SK-N-SH (cell line): ENCODE measurements around the gene MAP3K13.

ENCODE experiments used
- EP300 ChIP-seq, 2 experiments: IDR thresholded peaks; 2 replicates each; pipeline versions ENCODE4 v1.4.0 to v1.6.1; 2012; ENCODE audit warnings: borderline replicate concordance in 1 of 2, low read depth in 1 of 2, low read length in 1 of 2
- FOXJ3 ChIP-seq: sonication (generic); formaldehyde crosslinking; IDR thresholded peaks from 2 replicates; pipeline ENCODE4 v1.5.1; 2020; ENCODE audit warnings: mild to moderate bottlenecking, missing genetic modification reagents
- RAD21 ChIP-seq: IDR thresholded peaks from 2 replicates; pipeline ENCODE4 v1.6.1; 2012; ENCODE audit warnings: mild to moderate bottlenecking, low read length
- TAF1 ChIP-seq: IDR thresholded peaks from 2 replicates; pipeline ENCODE4 v1.6.1; 2012; ENCODE audit warnings: low read depth, mild to moderate bottlenecking, low read length, moderate library complexity, borderline replicate concordance
- TF ChIP-seq, protein P1 (sequence below): IDR thresholded peaks from 2 replicates; pipeline ENCODE4 v1.4.0; 2012; ENCODE audit warnings: low read depth, borderline replicate concordance
- TF ChIP-seq, protein P2 (sequence below): fragments of 150-350 bp; IDR thresholded peaks from 2 replicates; pipeline ENCODE4 v1.6.1; 2017; ENCODE audit warnings: antibody characterized with exemption, low read length, low read depth, borderline replicate concordance
- TF ChIP-seq, protein P3 (sequence below): fragments of 200-600 bp; sonication (generic); IDR thresholded peaks from 2 replicates; pipeline ENCODE4 v1.6.1; 2017; ENCODE audit warnings: antibody characterized with exemption, mild to moderate bottlenecking, moderate library complexity

DNA sequence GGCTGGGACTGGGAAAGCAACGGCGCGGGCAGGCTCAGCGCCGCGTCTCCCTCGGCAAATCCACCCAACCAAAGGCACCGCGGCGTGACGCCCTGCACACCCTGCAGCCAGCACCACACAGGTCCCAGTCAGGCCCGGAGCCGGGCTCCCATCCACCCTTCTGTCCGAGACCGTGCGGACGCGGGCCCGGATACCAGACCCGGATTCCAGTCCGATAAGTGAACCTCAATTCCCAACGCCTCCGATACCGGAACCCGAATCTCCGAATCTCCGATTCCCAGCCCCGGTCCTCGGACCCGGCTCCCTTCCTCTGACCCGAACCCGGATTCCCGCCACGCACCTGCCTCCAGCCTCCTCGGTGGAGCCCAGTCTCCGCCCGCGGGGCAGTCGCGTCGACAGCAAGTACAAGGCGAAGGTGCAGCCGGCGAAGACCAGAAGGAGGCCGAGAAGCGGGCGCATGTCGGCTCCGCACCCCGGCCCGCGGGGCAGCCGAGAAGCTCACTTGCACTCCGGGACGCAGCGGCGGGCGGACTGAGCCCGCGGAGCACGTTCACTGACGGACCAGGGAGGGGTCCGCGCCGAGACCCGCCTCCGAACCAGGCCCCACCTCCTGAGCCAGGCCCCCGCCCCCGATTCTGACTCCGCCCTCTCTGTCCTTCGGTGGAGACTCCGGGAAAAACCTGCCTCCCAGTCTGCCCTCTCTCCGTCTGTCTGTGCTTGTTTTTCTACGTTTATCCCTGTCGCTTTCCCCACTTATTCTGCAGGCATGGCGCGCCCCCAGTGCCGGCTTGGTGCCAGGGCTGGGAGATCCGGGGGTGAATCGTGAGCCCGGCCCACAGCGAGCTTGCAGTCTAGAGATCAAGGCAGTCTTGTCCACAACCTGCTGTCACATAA is 135.8 kb downstream of the MAP3K13 start, which contains the start of gene TMEM41A:
- TF ChIP-seq EP300 (IDR thresholded peaks at IDR 0.05; ENCODE audit: borderline replicate concordance in 1 of 2, low read depth in 1 of 2, low read length in 1 of 2) (no peak; a peak in 1 of 4 replicates), FOXJ3 (no peak; the same call in 1 of the 2 replicates), TAF1 (peak; percentile 97), RAD21 (peak; percentile 17)
- TF ChIP-seq, protein P1, sequence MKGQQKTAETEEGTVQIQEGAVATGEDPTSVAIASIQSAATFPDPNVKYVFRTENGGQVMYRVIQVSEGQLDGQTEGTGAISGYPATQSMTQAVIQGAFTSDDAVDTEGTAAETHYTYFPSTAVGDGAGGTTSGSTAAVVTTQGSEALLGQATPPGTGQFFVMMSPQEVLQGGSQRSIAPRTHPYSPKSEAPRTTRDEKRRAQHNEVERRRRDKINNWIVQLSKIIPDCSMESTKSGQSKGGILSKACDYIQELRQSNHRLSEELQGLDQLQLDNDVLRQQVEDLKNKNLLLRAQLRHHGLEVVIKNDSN, result peak; percentile 28
- TF ChIP-seq, protein P2, sequence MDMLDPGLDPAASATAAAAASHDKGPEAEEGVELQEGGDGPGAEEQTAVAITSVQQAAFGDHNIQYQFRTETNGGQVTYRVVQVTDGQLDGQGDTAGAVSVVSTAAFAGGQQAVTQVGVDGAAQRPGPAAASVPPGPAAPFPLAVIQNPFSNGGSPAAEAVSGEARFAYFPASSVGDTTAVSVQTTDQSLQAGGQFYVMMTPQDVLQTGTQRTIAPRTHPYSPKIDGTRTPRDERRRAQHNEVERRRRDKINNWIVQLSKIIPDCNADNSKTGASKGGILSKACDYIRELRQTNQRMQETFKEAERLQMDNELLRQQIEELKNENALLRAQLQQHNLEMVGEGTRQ, result peak; percentile 35; the same call in 1 of the 2 replicates
- TF ChIP-seq, protein P3, sequence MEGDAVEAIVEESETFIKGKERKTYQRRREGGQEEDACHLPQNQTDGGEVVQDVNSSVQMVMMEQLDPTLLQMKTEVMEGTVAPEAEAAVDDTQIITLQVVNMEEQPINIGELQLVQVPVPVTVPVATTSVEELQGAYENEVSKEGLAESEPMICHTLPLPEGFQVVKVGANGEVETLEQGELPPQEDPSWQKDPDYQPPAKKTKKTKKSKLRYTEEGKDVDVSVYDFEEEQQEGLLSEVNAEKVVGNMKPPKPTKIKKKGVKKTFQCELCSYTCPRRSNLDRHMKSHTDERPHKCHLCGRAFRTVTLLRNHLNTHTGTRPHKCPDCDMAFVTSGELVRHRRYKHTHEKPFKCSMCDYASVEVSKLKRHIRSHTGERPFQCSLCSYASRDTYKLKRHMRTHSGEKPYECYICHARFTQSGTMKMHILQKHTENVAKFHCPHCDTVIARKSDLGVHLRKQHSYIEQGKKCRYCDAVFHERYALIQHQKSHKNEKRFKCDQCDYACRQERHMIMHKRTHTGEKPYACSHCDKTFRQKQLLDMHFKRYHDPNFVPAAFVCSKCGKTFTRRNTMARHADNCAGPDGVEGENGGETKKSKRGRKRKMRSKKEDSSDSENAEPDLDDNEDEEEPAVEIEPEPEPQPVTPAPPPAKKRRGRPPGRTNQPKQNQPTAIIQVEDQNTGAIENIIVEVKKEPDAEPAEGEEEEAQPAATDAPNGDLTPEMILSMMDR, result no peak
